Neuron (in vitro differentiated cells): ENCODE results near the gene KLF15.

Experiments used
- H2AFZ ChIP-seq: one replicate; pipeline ENCODE4 v1.6.1; 2013; ENCODE audit warnings: low read depth, mild to moderate bottlenecking, inconsistent platforms, low read length, moderate library complexity
- H3K27me3 ChIP-seq: one replicate; pipeline ENCODE4 v1.6.1; 2013; ENCODE audit warnings: low read length; ENCODE audit not compliant: insufficient read depth
- H3K36me3 ChIP-seq: one replicate; pipeline ENCODE4 v1.6.1; 2013; ENCODE audit warnings: low read length; ENCODE audit not compliant: insufficient read depth
- H3K4me1 ChIP-seq: one replicate; pipeline ENCODE4 v1.6.1; 2013; ENCODE audit warnings: low read length; ENCODE audit not compliant: insufficient read depth
- H3K4me3 ChIP-seq: 2 replicates; pipeline ENCODE4 v1.5.1; 2013; ENCODE audit warnings: mild to moderate bottlenecking, low read length, moderate library complexity
- H3K9me3 ChIP-seq: one replicate; pipeline ENCODE4 v1.6.1; 2013; ENCODE audit warnings: low read length

KLF15 gene

DNA sequence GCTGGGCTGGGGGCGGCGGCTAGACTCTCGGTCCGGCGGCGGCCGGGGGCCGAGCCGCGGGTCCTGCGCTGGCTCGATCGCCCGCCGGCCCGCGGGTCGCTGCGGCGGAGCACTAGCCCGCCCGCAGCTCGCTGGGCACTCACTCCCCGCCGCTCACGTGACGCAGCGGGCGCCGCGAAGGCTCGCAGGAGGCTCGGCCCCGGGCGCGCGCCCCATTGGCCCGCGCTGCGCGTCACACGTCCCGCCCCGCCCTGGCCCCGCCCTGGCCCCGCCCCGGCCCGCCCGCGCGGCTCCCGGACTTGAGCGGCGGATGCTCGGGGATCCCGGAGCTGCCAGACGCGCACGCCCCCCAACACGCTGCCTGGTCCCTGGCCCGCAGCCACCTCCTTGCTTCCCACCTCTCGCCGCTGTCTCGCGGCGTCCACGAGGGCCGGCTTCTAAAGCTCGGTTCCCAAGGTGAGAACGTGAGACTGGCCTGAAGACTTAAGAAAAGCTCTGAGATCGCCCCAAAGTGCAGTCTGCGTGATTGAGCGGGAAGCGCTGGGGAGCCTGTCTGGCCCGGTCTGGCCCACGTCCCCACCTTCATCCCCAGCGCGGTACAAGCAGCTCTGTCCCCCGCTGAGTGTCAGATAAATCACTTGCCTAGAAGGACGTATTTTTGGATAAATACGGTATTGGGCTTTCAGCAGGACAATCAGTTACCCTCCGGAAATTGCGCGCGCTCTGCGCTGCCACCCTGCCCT is at the start of gene KLF15:
TSS of gene KLF15 (minus strand) at position 114 of the 743 bp plus-strand sequence. CDS start 4,486 bp downstream, outside the sequence.
- H3K36me3 ChIP-seq, result no peaks in the 10 kb centered on the region
- H3K4me1 ChIP-seq, result peaks cover 21% of the 10 kb centered on the region
- H3K9me3 ChIP-seq, result peaks cover 4% of the 10 kb centered on the region
- H3K27me3 ChIP-seq, result peaks cover 23% of the 10 kb centered on the region
- peak within 1 kb of the TSS; percentile 82 for H2AFZ ChIP-seq
- H3K4me3 ChIP-seq, result peak within 1 kb of the TSS; percentile 59

DNA sequence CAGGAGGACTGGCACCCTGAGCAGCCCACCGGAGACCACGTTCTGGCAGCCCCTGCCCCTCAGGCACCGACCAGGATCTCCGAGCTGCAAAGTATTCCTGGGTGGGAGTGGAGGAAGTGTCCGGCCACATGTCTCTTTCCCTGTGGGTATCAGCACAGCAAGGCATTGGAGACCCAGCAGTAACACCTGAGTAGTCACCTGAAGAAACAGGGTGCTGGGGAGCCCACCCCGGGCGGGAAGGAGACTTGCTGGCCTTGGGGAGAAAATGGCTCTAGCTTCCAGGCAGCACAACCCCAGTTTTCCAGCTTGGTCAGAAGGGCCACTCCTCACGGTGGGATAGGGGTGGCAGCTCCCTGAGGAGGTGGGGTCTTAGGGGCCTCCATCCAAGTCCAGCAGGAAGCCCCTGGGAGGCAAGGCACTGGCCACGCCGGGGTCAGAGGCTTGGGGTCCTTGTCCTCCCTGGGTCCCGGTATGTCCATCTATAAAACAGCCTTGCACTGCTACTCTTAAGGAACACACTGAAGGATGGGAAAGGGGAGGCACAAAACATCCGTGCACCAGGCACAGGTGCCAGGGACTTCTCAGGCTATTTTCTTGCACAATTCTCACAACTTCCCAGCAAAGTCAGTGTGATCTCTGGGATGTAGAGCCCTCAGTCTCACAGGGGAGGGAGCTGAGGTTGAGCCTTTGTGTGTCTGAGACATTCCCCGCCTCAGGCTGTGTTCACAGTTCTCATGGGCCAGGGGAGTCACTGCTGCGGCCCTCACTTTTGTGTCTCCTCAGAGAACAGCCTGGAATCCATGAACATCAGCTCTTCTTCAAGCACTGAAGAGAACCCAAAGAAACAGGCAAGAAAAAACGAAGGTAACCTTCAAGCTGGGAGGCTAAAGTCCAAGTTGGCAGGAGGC is 49.4 kb upstream of the KLF15 start:
- H3K9me3 ChIP-seq, result no peaks in the 10 kb centered on the region
- H3K27me3 ChIP-seq, result no peaks in the 10 kb centered on the region
- H2AFZ ChIP-seq, result no peak overlapping the region
- no peak overlapping the region for H3K4me3 ChIP-seq
- H3K36me3 ChIP-seq, result no peaks in the 10 kb centered on the region
- no peaks in the 10 kb centered on the region for H3K4me1 ChIP-seq

DNA sequence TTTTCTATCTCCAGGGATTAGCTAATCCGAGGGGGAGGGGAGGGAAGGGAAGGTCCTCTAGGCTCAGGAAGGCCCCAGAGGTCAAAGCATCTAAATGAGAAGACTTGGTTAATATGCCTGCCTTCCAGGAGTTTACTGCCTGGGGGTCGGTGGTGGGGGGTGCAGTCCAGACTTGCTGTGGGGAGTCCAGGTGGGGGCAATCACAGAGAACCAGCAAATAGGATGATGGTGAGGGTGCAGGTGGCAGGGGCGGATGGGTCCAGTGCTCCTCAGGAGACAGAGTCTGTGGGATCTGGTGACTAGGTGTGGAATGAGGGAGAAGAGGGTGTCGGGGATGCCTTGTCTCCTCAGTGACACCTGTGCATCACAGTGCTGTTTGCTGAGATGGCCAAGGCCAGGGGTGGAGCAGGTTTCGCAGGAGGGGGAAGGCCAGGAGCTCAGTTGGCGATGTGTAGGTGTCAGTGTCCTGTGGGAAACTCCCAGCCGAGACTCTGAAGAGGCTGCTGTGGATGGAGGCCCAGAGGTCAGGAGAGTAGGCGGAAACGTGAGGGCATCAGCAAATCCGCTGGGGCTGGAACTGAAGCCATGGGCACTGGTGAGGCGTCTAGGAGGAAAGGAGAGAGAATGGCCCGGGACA is 45.6 kb upstream of the KLF15 start:
- Histone ChIP-seq H3K4me3 (no peak overlapping the region), H3K27me3 (no peaks in the 10 kb centered on the region), H3K4me1 (no peaks in the 10 kb centered on the region), H3K36me3 (no peaks in the 10 kb centered on the region), H3K9me3 (no peaks in the 10 kb centered on the region), H2AFZ (no peak overlapping the region)

DNA sequence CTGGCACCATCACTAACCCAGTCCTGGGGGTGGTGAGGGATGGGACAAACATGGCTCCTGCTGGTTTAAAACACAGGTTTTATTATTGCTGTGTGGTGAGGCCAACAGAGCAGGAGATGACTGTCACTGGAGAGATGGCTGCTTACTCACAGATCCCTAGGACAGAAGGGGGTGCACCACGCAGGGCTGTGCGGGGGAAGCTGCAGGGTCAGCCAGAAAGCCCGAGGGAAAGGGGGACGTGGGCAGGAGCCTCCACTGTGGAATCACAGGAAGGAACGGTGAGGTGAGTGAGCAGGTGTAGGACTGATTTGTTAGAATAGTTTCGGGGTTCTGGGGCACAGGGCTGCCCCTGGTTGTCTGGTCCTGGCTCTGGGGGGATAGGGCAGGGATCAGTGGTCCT is 45.0 kb upstream of the KLF15 start:
- Histone ChIP-seq H3K4me3 (no peak overlapping the region), H3K36me3 (no peaks in the 10 kb centered on the region), H3K9me3 (no peaks in the 10 kb centered on the region), H2AFZ (no peak overlapping the region), H3K4me1 (no peaks in the 10 kb centered on the region), H3K27me3 (no peaks in the 10 kb centered on the region)

DNA sequence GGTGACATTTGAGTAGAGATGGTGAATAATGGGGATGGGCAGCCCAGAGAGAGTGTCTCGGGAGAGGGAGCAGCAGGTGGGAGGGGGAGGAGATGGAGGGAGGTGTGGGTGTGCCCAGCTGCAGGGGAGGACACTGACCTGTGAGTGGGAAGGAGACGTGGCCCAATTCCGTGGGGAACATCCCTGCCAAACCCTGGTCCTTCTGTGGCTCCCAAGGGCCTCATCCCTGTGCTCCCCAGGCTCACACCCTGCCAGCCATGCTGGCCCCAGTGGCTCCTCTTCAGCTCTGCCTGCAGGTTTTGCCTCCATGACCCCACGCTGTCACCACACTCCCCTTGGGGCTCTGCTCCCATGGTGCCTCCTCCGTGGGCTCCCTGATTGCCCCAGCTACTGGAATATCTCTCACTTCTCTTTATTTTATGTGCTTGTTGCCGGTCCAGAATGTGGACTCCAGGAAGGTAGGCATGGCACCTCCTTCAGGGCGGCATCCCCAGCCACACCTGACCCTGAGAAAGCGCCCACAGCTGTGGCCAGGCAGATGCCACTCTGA is 44.5 kb upstream of the KLF15 start:
- Histone ChIP-seq H2AFZ (no peak overlapping the region), H3K36me3 (no peaks in the 10 kb centered on the region), H3K4me3 (no peak overlapping the region), H3K9me3 (no peaks in the 10 kb centered on the region), H3K27me3 (no peaks in the 10 kb centered on the region), H3K4me1 (no peaks in the 10 kb centered on the region)

DNA sequence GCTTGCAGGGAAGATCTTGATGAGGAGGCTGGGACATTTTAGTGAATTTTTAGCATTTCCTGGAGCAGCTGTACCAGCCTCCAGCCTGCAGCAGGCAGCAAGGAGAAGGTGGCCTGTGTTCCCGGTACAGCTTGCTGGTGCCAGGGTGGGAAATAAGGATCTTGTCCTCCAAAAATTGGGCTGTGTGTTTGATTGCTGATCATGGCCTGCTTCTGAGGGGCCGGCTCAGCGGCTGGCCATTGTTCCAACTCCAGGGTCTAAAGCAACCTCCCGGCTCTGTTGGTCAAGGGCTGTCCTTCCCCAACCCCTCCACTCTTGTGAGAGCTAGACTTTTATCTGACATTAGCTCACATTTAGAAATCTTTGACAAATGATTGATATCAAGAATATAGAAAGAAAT is 42.5 kb upstream of the KLF15 start:
- Histone ChIP-seq H2AFZ (no peak overlapping the region), H3K4me1 (peaks cover 5% of the 10 kb centered on the region), H3K4me3 (no peak overlapping the region)

DNA sequence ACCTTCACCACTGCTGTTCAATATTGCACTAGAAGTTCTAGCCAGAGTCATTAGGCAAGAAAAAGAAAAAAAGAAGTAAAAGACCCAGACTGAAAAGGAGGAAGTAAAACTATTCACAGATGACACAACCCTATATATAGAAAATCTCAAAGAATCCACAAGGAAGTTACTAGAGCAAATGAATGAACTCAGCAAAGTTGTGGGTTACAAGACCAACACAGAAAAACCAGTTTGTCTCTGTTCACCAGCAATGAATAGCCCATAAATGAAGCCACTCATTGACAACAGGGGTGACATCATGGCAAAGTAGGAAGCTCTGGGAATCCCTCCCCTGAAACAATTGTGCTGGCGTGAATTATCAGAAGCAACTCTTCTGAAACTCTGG is 42.1 kb upstream of the KLF15 start:
- no peak overlapping the region for H3K4me3 ChIP-seq
- peaks cover 7% of the 10 kb centered on the region for H3K4me1 ChIP-seq
- no peaks in the 10 kb centered on the region for H3K27me3 ChIP-seq
- no peaks in the 10 kb centered on the region for H3K9me3 ChIP-seq
- no peak overlapping the region for H2AFZ ChIP-seq
- no peaks in the 10 kb centered on the region for H3K36me3 ChIP-seq

More for the DNA sequence above, 42.5 kb upstream of the KLF15 start:
- Histone ChIP-seq H3K9me3 (no peaks in the 10 kb centered on the region), H3K36me3 (no peaks in the 10 kb centered on the region), H3K27me3 (no peaks in the 10 kb centered on the region)

DNA sequence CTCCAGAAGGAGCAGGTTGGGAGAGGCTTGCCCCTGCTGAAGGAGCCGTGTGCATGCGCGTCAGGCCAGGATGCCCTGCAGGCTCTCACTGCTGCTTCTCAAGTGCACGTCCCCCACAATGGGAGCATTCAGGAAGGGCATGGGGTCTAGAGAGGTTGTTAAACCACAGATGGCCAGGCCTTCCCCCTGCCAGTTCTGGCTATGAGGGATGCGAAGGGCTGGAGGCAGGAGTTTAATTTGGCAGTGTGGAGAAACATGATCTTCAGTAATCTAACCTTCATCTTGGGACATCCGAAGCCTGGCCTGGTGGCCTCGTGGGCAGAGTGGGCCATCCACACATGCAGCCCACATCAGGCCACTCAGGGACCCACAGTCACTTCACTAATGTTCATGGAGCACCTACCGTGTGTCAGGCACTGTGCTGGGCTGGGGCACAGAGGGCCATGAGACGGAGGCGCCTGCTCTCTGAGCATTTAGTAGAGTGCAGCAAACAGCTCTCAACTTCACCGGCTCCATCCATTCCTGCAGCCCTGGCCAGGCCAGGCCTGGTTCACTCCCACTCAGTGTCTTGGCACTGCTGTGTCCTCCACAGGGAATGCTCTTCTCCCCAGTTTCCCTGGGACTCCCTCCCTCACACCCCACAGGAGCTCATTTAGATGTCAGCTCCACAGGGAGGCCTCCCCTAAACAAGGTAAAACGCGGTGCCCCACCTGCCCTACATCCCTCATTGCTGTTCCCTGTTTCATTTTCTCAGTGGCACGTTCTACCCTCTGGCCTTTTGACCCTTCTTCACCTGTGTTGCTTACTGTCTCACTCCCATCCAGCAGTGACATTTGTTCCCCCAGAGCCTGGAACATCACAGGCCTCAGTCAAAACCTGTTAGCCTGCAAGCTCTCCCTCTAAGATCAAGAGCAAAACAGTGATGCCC is 41.5 kb upstream of the KLF15 start:
- Histone ChIP-seq H3K27me3 (no peaks in the 10 kb centered on the region), H3K36me3 (no peaks in the 10 kb centered on the region), H2AFZ (no peak overlapping the region), H3K4me1 (peaks cover 14% of the 10 kb centered on the region), H3K4me3 (no peak overlapping the region), H3K9me3 (no peaks in the 10 kb centered on the region)

DNA sequence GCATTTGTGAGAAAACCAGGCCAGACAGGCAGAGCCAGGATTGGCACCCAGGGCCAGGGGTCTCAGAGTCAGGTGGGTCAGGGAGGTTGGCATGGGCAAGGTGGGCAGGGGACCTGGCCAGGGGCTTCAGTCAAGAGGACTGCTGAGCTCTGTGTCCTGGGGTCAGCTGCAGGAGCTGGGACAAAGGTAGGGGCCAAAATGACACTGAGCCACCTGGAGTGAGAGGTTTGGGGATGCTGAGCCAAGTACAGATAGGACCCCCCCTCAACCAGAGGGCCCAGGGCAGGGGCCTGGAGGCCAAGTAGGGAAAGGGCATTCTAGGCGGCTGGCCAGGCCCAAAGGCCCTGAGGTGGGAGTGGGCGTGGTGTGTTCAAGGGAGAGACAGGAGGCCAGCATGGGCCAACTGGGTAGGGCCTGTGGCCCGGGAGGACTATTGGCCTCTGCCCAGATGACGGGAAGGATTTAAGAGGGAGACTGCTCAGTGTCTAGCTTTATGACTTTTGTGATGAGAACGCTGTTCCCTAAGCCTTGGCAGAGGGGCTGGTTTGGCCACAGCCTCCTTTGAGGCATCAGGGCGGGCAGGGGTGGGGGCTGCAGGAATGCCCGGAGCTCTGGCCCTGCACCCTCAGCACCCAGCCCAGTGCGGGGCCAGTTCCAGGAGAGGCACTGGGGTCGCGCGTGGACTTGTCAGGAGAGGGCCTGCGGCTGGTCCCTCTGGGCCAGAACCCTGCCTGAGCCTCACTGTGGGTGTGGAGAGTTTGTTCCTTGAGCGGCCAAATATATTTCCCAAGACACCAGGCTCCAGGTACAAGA is 40.6 kb upstream of the KLF15 start:
- no peaks in the 10 kb centered on the region for H3K36me3 ChIP-seq
- no peak overlapping the region for H2AFZ ChIP-seq
- H3K4me3 ChIP-seq, result no peak overlapping the region
- H3K4me1 ChIP-seq, result peaks cover 14% of the 10 kb centered on the region
- H3K9me3 ChIP-seq, result no peaks in the 10 kb centered on the region
- H3K27me3 ChIP-seq, result peaks cover 3% of the 10 kb centered on the region

DNA sequence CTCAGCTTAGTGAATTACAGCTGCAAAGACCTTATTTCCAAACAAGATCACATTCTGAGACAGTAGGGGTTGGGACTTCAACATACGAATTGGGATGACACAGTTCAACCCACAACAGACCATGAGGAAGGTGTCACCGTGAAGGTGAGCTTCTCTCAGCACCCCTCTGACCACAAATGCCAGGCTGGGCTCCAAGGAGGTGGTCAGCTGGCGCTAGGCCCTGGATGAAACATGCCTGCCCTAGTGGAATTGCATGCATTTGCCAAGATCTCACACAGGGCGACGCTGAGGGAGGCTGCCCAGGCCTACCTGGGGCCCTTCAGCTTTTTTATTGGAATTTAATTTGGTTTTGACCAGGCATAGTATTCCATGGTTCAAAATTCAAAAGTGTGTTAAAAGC is 39.3 kb upstream of the KLF15 start:
- Histone ChIP-seq H3K36me3 (no peaks in the 10 kb centered on the region), H3K4me1 (peaks cover 14% of the 10 kb centered on the region), H2AFZ (no peak overlapping the region), H3K4me3 (no peak overlapping the region), H3K9me3 (no peaks in the 10 kb centered on the region), H3K27me3 (peaks cover 6% of the 10 kb centered on the region)

DNA sequence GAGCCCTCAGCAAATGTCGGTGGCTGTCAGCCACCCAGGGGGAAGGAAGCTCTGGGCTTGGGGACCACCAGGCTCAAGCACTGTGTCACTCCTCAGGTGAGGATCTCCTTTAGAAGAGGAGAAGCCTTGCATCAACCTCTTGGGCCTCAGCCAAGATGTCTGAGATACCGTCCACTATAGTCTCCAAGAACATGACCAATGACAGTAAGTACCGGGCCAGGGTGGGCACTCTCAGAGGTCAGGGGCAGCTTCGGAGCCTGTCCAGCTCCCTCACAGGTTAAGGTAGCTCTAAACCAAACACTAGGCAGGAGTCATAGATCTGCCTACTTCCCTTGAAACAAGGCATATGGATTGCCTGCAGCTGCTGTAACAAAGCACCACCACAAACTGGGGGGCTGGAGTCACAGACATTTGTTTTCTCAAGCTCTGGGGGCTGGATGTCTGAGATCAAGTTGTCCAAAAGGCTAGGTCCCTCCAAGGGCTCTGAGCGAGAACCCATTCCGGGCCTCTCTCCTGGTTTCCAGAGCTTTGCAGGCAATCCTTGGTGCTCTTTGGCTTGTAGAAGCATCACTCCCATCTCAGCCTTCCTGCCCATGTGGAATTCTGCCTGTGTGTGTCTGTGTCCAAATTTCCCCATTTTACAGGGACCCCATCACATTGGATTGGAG is 38.8 kb upstream of the KLF15 start:
- Histone ChIP-seq H3K4me3 (no peak overlapping the region), H3K36me3 (no peaks in the 10 kb centered on the region), H2AFZ (no peak overlapping the region), H3K9me3 (no peaks in the 10 kb centered on the region), H3K4me1 (peaks cover 14% of the 10 kb centered on the region), H3K27me3 (peaks cover 6% of the 10 kb centered on the region)
